Activated CD4-positive, alpha-beta T cell treated with anti-CD3 and anti-CD28 coated beads for 36 hours (primary cell): ENCODE data around the gene MORN1. TPM values are rescaled to one million over a fixed set of nuclear protein-coding genes. Genes with fewer than 3 reads are reported as not detected.

Experiments used
- ATAC-seq: fragments of 200-7000 bp; cut with Tn5 transposase; one replicate; pipeline ENCODE4 v1.10.0; 2021; ENCODE audit warnings: mild to moderate bottlenecking, moderate library complexity
- CTCF ChIA-PET: fragments of 350-600 bp; sonication (Branson Sonifier 250); formaldehyde crosslinking; loops from one replicate; lab custom pipeline; 2021; ENCODE audit warnings: antibody characterized with exemption; lab: Charles Lee
- POLR2A ChIA-PET: fragments of 350-600 bp; sonication (Branson Sonifier 250); formaldehyde crosslinking; loops from one replicate; lab custom pipeline; 2021; ENCODE audit warnings: antibody characterized with exemption, inconsistent platforms; lab: Charles Lee
- DNase-seq: peaks from one replicate; pipeline ENCODE4 v3.0.0-alpha.2; 2020
- H3K27ac Mint-ChIP-seq: one replicate; pipeline ENCODE4 v1.8.0; 2021; ENCODE audit warnings: mixed read lengths
- H3K27me3 Mint-ChIP-seq: one replicate; pipeline ENCODE4 v1.8.0; 2021; ENCODE audit warnings: mixed read lengths
- H3K36me3 Mint-ChIP-seq: one replicate; pipeline ENCODE4 v1.8.0; 2021; ENCODE audit warnings: low read depth, mixed read lengths
- H3K4me1 Mint-ChIP-seq: one replicate; pipeline ENCODE4 v1.8.0; 2021; ENCODE audit warnings: mixed read lengths
- H3K4me3 Mint-ChIP-seq: one replicate; pipeline ENCODE4 v1.8.0; 2021; ENCODE audit warnings: mild to moderate bottlenecking, moderate library complexity, mixed read lengths
- H3K9me3 Mint-ChIP-seq: one replicate; pipeline ENCODE4 v1.8.0; 2021; ENCODE audit warnings: low read depth, mixed read lengths
- intact Hi-C, 2 experiments: fragments of 100-400 bp; cut with DNase I in 1 of 2; cut with micrococcal nuclease in 1 of 2; formaldehyde crosslinking; loops; one replicate each; pipeline versions ENCODE4 v1.14.2 to v1.15.1; 2022 to 2024; cut with DNase I, micrococcal nuclease
- total RNA-seq, 2 experiments: library from RNA; stranded (reverse); gene quantifications; one replicate each; pipeline ENCODE4 v1.2.3, GENCODE V29; 2021

The MORN1 gene
- total RNA-seq, 2 experiments from 2014 or later, result 5.1 to 6.1 TPM

DNA sequence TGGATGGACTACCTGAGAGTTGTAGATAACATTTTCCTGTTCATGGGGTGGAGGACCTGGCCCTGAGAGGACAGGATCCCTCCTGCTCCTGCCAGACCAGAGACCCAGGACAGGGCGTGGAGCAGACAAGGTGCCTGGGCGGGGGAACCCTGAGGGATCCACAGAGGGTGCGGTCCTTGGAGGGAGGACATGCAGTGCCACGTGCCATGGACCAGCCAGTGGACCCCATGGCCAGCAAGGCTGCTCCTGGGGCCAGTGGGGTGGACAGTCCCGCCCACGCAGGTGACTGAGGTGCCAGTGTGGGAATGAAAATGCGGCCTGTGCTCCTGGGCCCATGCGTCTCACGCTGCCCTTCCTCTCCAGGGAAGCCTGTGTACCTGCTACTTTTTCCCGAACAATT lies 3.9 kb upstream of the MORN1 start:
- H3K9me3 Mint-ChIP-seq, result no peaks in the 10 kb centered on the region
- DNase-seq (no peak), ATAC-seq (no peak)
- POLR2A ChIA-PET, result no interaction called here
- intact Hi-C loops, result no loop called here
- H3K27me3 Mint-ChIP-seq, result no peaks in the 10 kb centered on the region
- no peak overlapping the region for H3K27ac Mint-ChIP-seq
- no peak overlapping the region for H3K4me3 Mint-ChIP-seq
- CTCF ChIA-PET, result no interaction called here
- H3K36me3 Mint-ChIP-seq, result peaks cover 48% of the 10 kb centered on the region
- peaks cover 36% of the 10 kb centered on the region for H3K4me1 Mint-ChIP-seq

GRCh38 chr1:2394761-2395160 lies 3.4 kb upstream of the MORN1 start:
- ATAC-seq (no peak), DNase-seq (no peak)
- Mint-ChIP-seq H3K36me3 (peaks cover 45% of the 10 kb centered on the region), H3K4me3 (no peak overlapping the region), H3K27ac (peak overlapping the region; percentile 13), H3K9me3 (no peaks in the 10 kb centered on the region), H3K27me3 (no peaks in the 10 kb centered on the region), H3K4me1 (peaks cover 39% of the 10 kb centered on the region)
- intact Hi-C loops, result loop anchor here in 1 of 2 experiments (5.0 kb wide), 1 partner anchor 1463 kb away; the partner anchor contains the start of genes CEP104 and DFFB
- POLR2A ChIA-PET, result no interaction called here
- CTCF ChIA-PET, result no interaction called here

DNA sequence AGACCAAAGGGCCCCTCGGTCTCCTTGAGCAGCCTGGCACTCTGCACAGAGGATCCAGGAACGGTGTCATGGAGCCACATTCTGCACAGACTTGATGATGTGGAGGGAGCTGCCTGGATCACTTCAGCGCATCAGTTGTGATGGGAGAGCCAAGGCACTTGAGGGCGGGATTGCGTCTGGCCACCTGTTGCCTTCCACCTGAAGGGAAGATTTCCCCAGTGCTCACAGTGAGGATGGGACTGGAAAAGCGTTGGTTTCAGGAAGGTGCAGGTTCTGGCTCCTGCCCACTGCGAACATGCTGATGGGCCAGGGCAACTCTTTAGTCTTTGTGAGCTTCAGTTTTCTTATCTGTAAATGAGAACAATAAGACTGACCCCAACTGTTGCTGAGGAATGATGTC lies 2.9 kb upstream of the MORN1 start:
- ChIA-PET CTCF (interaction anchor here (0.7 kb wide), 1 partner anchor 103 kb away, joined by 3 read pairs; no protein-coding TSS in a partner anchor), POLR2A (no interaction called here)
- H3K4me3 Mint-ChIP-seq, result peak overlapping the region; percentile 19
- peak overlapping the region; percentile 25 for H3K27ac Mint-ChIP-seq
- H3K9me3 Mint-ChIP-seq, result no peaks in the 10 kb centered on the region
- intact Hi-C loops, result loop anchor here in 1 of 2 experiments (5.0 kb wide), 1 partner anchor 1463 kb away; the partner anchor contains the start of genes CEP104 and DFFB
- DNase-seq (no peak), ATAC-seq (no peak)
- no peaks in the 10 kb centered on the region for H3K27me3 Mint-ChIP-seq
- H3K4me1 Mint-ChIP-seq, result peaks cover 40% of the 10 kb centered on the region
- H3K36me3 Mint-ChIP-seq, result peaks cover 42% of the 10 kb centered on the region

DNA sequence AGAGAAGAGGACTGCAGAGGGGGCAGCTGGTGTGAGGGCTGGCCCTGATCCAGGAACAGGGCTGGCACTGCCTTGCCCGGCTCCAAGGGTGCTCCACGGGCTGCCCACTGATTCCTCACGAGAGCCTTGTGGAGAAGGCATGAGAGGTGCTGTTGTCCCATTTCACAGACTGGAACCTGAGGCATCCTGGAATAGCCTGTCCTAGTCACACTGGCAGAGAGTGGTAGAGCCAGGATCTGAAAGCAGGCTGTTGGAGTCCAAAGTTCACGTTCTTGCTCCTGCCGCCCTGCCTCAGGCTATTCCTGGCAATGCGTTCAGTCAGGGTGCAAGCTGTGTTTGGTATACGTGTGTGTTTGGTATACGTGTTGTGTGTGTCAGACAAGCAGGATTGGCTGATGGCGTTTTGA lies 2.1 kb upstream of the MORN1 start:
- H3K27ac Mint-ChIP-seq, result peak overlapping the region; percentile 76
- DNase-seq, result no peak
- POLR2A ChIA-PET, result no interaction called here
- intact Hi-C loops, result loop anchor here in 1 of 2 experiments (5.0 kb wide), 1 partner anchor 1464 kb away; the partner anchor contains the start of genes CEP104 and DFFB
- H3K9me3 Mint-ChIP-seq, result no peaks in the 10 kb centered on the region
- CTCF ChIA-PET, result interaction anchor here (0.7 to 4.5 kb wide), 3 partner anchors 12 to 198 kb away, joined by 3 to 26 read pairs (median 7); partner anchors contain the start of gene FAAP20
- no peaks in the 10 kb centered on the region for H3K27me3 Mint-ChIP-seq
- peak overlapping the region; percentile 89 for H3K4me3 Mint-ChIP-seq
- H3K4me1 Mint-ChIP-seq, result peaks cover 40% of the 10 kb centered on the region
- H3K36me3 Mint-ChIP-seq, result peaks cover 35% of the 10 kb centered on the region
- no peak for ATAC-seq

GRCh38 chr1:2392686-2393085 lies 1.3 kb upstream of the MORN1 start:
- no peaks in the 10 kb centered on the region for H3K9me3 Mint-ChIP-seq
- CTCF ChIA-PET, result interaction anchor here (1.3 to 4.5 kb wide), 2 partner anchors 11 to 197 kb away, joined by 7 to 26 read pairs; partner anchors contain the start of gene FAAP20
- H3K4me1 Mint-ChIP-seq, result peaks cover 40% of the 10 kb centered on the region
- H3K27ac Mint-ChIP-seq, result peak overlapping the region; percentile 76
- peak overlapping the region; percentile 89 for H3K4me3 Mint-ChIP-seq
- ATAC-seq (no peak), DNase-seq (no peak)
- no peaks in the 10 kb centered on the region for H3K27me3 Mint-ChIP-seq
- intact Hi-C loops, result loop anchor here in 1 of 2 experiments (5.0 kb wide), 1 partner anchor 1465 kb away; the partner anchor contains the start of genes CEP104 and DFFB
- POLR2A ChIA-PET, result no interaction called here
- peaks cover 35% of the 10 kb centered on the region for H3K36me3 Mint-ChIP-seq

GRCh38 chr1:2391931-2392509 lies 666 bp upstream of the MORN1 start:
- H3K36me3 Mint-ChIP-seq, result peaks cover 32% of the 10 kb centered on the region
- ATAC-seq (peak; percentile 9), DNase-seq (peak; percentile 19)
- H3K9me3 Mint-ChIP-seq, result no peaks in the 10 kb centered on the region
- H3K27me3 Mint-ChIP-seq, result no peaks in the 10 kb centered on the region
- intact Hi-C loops, result loop anchor here in 1 of 2 experiments (1.0 to 5.0 kb wide), 17 partner anchors 21 to 1465 kb away; partner anchors contain the start of genes CEP104, DFFB, MIB2 and PANK4
- peak overlapping the region; percentile 89 for H3K4me3 Mint-ChIP-seq
- H3K4me1 Mint-ChIP-seq, result peaks cover 40% of the 10 kb centered on the region
- peak overlapping the region; percentile 76 for H3K27ac Mint-ChIP-seq
- POLR2A ChIA-PET, result interaction anchor here (0.6 to 1.2 kb wide), 5 partner anchors 134 to 306 kb away, joined by 3 to 6 read pairs (median 4); partner anchors contain the start of gene PANK4
- CTCF ChIA-PET, result interaction anchor here (0.8 to 4.5 kb wide), 8 partner anchors 10 to 259 kb away, joined by 3 to 26 read pairs (median 5); partner anchors contain the start of gene FAAP20

DNA sequence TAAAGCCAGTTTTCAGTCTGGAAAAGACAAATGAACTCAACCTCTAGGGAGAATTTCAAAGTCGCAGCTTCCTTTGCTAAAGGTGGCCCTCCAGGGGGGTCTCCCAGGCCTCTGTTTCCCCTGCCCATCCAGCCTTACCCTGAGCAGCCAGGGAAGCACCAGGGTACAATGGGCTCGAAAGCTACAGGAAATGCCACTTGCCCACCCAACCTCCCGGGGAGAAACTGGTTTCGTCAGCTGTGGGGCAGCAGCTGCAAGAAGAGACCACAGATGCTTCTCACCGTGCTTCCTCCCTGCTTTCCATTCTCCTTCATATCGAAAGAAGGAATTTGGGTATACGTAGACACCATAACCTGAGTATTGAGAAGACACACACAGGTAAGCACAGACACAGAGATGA lies 1.7 kb downstream of the MORN1 start:
- Mint-ChIP-seq H3K4me1 (peaks cover 35% of the 10 kb centered on the region), H3K9me3 (no peaks in the 10 kb centered on the region), H3K27ac (no peak overlapping the region), H3K36me3 (peaks cover 17% of the 10 kb centered on the region), H3K4me3 (peak overlapping the region; percentile 77), H3K27me3 (no peaks in the 10 kb centered on the region)
- intact Hi-C loops, result loop anchor here in 1 of 2 experiments (5.0 kb wide), 1 partner anchor 1468 kb away; the partner anchor contains the start of genes CEP104 and DFFB
- ATAC-seq (no peak), DNase-seq (no peak)
- CTCF ChIA-PET, result interaction anchor here (0.7 to 4.5 kb wide), 2 partner anchors 70 to 194 kb away, joined by 3 to 26 read pairs; partner anchors contain the start of gene FAAP20
- POLR2A ChIA-PET, result no interaction called here

- Mint-ChIP-seq H3K27ac (no peak overlapping the region), H3K27me3 (no peaks in the 10 kb centered on the region), H3K36me3 (peaks cover 10% of the 10 kb centered on the region), H3K4me3 (no peak overlapping the region), H3K9me3 (no peaks in the 10 kb centered on the region), H3K4me1 (peaks cover 21% of the 10 kb centered on the region)
- intact Hi-C loops, result no loop called here
- ChIA-PET POLR2A (no interaction called here), CTCF (interaction anchor here (0.6 to 1.2 kb wide), 5 partner anchors 10 to 344 kb away, joined by 3 to 7 read pairs (median 3); partner anchors contain the start of gene FAAP20)
- no peak for ATAC-seq
- no peak for DNase-seq
These were observed 3.1 kb downstream of the MORN1 start for GRCh38 chr1:2388004-2388913.

GRCh38 chr1:2386636-2387611 lies 4.4 kb downstream of the MORN1 start:
- intact Hi-C loops, result no loop called here
- ChIA-PET CTCF (interaction anchor here (0.9 to 1.2 kb wide), 2 partner anchors 9 to 19 kb away, joined by 3 read pairs; no protein-coding TSS in a partner anchor), POLR2A (no interaction called here)
- H3K27me3 Mint-ChIP-seq, result no peaks in the 10 kb centered on the region
- H3K4me1 Mint-ChIP-seq, result peaks cover 10% of the 10 kb centered on the region
- no peaks in the 10 kb centered on the region for H3K36me3 Mint-ChIP-seq
- no peak overlapping the region for H3K27ac Mint-ChIP-seq
- H3K9me3 Mint-ChIP-seq, result no peaks in the 10 kb centered on the region
- no peak overlapping the region for H3K4me3 Mint-ChIP-seq
- ATAC-seq (no peak), DNase-seq (no peak)

DNA sequence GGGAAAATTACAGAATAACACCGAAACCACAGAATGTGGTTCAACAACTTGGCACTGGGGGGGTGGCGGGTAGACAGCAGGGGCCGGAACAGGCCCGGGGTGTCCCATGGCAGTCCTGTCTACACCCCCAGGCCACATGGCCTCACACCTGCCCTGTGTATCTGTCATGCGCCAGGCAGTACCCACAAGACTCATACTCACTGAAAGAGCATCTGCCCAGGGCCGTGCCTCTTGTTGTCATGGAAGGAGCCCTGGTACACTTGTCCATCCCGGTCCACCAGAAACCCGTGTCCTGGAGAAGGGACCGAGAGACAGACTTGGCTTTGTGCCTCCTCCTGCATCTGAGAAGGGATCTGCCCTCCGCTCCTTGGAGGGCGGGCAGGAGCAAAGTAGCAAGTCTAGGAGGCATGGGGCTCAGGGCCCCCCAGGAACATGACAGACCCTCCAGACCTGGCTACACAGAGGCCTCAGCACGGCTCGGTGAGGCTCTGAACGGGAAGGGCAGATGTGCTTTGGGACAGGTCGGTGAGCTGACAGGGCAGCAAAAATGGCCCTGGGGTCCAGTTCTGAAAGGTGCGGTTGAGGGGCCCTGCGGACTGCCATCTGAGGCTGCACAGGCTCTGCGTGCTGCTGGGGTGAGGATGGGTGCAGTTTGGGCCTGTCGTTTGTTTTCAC lies 5.6 kb downstream of the MORN1 start:
- ATAC-seq (no peak), DNase-seq (no peak)
- no peak overlapping the region for H3K27ac Mint-ChIP-seq
- ChIA-PET POLR2A (no interaction called here), CTCF (no interaction called here)
- H3K4me3 Mint-ChIP-seq, result no peak overlapping the region
- no peaks in the 10 kb centered on the region for H3K36me3 Mint-ChIP-seq
- H3K27me3 Mint-ChIP-seq, result no peaks in the 10 kb centered on the region
- no peaks in the 10 kb centered on the region for H3K9me3 Mint-ChIP-seq
- H3K4me1 Mint-ChIP-seq, result peaks cover 9% of the 10 kb centered on the region
- intact Hi-C loops, result no loop called here
